ENCODE measurements around the gene C14orf180.

Gene C14orf180

GRCh38 chr14:104550340-104550860 is 29.2 kb upstream of the C14orf180 start:
- no peak for DNase-seq (ENCODE audit: low read depth in 2 of 2)

DNA sequence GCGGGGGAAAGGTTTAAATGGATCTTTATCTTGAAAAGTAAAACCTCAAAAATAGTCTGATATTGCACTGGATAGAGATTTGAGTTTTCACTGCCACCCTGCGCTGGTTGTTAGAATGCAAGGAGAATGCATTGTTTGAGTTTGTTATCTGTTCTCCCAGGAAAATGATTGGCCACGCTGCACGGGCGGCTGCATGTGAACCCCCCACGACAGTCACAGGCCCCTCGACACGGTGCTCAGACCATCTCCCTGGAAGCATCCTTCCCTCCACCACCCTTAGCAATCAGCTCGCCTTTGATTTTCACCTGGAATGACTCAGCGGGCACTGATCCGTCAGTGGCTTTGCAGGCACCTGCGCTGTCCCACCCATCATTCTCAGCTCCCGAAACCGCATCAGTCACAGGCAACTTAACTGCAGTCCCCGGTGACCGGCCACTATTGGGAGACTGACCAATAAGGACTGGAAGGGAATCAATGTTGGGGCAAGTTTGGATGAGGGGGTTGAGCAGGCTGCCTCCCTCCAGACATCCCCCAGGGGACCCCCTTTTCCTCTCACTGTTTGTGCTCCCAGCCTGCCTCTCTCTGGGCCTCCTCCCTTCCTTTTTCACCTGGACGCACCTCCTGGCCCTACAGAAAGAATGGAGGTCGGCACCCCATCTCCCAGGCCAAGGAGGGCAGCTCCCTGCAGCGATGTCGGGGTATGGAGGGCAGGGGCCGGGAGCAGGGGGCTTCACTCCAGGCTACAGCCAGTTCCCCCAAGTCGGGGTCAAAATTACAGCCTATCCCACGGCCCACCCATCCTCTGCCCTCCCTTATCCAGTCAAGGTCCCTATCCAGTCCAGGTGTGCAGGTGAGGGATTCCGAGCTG is 28.5 kb upstream of the C14orf180 start:
- no peak for DNase-seq (ENCODE audit: low read depth in 2 of 2)

DNA sequence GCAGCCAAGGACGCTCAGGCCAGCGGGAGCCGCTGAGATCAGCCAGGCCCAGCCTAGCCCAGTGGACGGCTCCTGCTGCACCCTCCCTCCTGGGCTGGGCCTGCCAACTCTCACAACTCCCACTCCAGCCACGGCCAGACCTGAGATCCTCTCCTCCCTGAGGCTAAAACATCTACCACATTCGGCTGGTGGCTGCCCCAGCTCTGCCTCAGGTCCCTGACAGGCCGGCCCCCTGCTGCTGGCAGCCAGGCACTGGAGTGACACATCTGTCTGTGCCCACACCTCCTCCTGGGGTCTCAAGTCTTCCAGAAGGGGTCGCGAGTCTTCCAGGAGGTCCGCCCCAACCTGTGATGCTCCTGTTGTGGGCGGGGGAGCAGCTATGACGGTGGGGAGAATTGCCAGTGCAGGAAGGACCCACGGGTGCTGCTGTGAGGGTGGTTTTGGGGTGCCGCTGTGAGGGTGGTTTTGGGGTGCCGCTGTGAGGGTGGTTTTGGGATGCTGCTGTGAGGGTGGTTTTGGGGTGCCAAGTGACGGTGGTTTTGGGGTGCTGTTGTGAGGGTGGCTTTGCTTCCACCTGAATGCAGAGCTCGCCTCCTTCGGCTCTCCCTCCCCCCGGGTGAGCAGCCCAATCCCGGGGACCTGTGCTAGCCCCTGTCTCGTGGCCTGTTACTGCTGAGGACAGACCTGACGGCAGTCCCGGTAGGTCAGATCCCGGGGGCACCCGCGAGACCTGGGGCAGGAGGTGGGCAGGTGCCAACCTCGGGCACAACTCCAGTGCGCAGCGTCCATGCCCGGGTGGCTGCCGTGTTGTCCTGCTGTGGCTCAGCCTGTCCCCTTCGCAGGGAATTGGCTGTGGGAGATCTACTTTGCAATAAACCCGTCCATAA is 27.5 kb upstream of the C14orf180 start:
- no peak for DNase-seq (ENCODE audit: low read depth in 2 of 2)

DNA sequence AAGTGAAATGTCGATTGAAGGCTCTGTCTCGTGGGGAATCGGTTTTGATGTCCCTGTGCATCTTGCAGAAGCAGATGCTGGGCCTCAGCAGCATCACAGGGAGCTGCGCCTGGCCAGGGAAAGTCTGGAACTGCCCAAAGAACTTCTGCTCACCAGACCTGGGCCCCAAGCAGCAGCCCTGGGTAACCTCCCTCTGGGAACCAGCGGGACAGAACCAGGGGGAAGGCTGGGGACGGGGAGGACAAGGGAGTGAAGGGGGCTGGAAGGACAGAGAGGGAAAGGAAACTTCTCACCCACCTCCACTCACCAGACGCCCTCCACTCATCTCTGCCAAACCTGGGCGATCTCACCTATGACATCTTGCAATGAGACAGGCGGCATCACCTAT is 26.8 kb upstream of the C14orf180 start:
- DNase-seq (ENCODE audit: low read depth in 2 of 2) = no peak

- DNase-seq (ENCODE audit: low read depth in 2 of 2) = no peak
Measured at GRCh38 chr14:104553166-104554087, 26.1 kb upstream of the C14orf180 start.

- no peak for DNase-seq (ENCODE audit: low read depth in 2 of 2)
Measured at GRCh38 chr14:104554088-104554607, 25.4 kb upstream of the C14orf180 start.

DNA sequence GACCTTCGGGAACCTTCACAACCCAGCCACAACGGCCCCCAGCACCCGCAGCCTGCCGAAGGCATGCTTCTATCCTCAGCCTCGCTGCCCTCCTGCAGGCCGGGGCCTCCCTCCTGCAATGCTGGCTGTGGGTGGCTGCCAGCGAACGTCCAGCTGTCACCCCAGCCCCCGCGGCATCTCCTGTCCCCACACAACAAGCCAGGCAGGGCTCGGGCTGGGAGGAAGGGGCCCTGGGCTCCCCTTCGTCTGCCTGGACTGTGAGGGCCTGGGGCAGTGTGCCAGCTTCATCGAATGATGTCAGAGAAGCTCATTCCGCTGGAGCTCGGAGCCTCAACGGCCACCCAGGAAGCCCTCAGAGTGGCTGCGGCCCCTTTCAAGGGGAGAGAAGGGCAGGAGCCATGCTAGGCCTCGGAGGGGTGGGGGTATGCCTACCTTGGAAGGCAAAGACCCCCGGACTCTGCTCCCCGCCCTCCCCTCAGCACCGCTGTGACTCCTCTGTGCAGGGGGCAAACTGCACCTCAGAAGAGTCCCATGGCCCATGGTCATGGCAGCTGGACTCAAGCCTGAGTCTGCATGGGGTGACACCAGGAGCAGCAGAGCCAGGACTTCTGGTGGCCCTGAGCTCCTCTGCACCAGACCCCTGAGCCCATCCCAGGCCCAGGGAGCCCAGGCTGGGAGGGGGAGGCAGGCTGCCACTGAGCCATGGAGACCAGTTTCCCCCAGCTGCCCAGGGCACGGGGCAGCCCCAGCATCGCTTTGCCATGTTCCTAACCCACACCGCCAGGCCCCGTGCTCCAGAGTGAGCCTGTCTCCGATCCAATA is 24.7 kb upstream of the C14orf180 start:
- no peak for DNase-seq (ENCODE audit: low read depth in 2 of 2)

GRCh38 chr14:104555430-104556255 is 23.9 kb upstream of the C14orf180 start:
- DNase-seq (ENCODE audit: low read depth in 2 of 2) = no peak

- DNase-seq (ENCODE audit: low read depth in 2 of 2) = no peak
Measured at GRCh38 chr14:104556256-104557021, 23.1 kb upstream of the C14orf180 start.

DNA sequence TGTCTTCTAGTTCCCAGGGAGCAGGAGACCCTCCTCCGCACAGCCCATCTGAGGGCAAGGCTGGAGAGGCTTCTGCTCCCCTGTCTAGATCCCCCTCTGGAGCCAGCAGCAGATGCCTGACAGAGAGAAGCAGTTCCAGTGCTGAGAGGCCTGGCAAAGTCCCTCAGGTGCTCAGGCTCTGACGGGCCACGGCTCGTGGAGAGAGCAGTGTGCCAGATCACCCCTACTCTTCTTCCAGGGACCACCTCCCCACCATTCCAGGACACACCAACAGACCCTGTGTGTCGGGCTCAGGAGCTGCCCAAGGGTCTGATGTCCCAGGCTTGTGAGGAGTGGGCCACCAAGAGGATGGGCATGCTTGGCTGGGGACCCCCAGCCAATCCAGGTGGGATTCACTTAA is 22.5 kb upstream of the C14orf180 start:
- DNase-seq (ENCODE audit: low read depth in 2 of 2) = no peak

DNA sequence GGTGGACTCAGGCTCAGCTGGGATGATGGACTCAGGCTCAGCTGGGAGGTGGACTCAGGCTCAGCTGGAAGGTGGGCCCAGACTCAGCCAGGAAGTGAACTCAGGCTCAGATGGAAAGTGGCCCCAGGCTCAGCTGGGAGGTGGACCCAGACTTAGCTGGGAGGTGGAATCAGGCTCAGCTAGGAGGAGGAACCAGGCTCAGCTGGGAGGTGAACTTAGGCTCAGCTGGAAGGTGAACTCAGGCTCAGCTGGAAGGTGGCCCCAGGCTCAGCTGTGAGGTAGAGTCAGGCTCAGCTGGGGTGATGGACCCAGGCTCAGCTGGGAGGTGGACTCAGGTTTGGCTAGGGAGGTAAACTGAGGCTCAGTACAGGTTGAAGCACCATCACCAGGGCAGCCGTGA is 21.8 kb upstream of the C14orf180 start:
- DNase-seq (ENCODE audit: low read depth in 2 of 2) = no peak

DNA sequence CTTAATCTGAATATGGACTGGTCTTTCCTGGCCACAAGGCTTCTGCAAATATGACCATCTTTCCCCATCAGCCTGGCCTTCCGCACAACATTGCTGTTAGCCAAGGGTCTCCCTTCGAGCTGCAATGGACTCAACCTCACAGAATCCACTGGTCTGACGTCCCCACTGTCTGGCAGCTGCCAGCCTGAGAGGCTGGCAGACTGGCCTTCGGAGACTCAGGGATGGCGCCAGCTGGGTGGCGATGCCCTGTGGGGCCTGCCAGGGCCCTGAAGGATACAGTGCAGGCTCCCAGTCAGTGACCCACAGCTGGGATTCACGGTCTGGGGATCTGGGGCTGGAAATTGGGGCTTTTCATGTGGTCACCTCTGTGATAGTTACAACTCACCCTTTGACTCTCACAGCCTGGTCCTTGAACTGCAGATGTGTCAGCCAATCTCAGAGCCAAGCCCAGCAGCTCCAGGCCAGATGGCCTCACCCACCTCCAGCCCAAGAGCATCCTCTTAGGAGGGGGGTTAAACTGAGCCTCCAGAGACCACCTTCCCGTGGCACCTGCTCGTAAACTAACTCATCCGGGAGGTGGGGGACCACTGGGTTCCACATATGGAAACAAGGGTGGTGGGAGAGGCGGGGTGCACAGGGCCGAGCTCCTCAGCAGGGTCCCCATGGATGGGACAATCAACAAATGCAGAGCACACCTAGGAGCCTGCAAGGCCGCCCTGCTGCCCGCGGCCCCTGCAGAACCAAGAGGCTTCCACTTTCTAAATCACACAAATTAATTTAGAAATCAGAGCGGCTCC is 21.1 kb upstream of the C14orf180 start:
- DNase-seq (ENCODE audit: low read depth in 2 of 2) = no peak

GRCh38 chr14:104559028-104559803 is 20.3 kb upstream of the C14orf180 start:
- no peak for DNase-seq (ENCODE audit: low read depth in 2 of 2)

GRCh38 chr14:104559804-104560585 is 19.6 kb upstream of the C14orf180 start:
- no peak for DNase-seq (ENCODE audit: low read depth in 2 of 2)

DNA sequence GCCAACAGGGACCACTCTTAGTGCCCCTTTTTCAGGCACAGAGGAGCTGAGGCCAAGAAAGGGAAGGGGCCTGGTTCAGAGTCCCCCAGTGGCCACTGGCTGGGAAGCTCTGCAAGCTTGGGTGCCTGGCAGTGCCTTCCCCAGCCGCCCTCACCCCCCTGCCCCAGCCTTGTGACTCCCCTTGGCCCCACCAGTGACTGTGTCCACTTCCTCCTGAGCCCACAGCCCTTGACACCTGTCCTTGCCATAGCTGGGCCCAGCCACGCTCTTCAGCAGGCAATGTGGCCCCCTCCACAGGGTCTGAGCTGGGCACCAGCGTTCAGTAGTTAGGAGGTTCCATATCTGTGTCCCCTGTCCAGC is 19.0 kb upstream of the C14orf180 start:
- DNase-seq (ENCODE audit: low read depth in 2 of 2) = no peak

DNA sequence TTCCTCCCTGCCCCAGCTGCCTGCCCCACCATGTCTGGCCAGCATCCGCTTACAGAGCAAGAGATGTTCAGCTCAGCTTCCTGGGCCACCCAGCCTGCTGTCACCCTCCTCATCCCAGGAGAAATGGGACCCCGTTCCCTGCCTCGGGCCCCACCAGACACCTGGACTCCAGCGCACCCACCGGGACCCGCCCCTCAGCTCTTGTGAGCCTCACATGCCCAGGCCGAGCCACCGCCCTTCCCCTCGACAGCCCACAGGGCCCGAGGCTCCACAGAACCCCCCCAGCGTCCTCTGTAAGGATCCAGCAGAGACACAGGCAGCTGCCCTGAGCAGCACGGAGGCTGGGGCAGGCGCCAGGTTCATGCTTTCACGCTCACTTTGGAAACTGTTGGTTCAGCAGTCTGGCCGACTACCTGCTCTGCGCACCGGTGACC is 18.4 kb upstream of the C14orf180 start:
- no peak for DNase-seq (ENCODE audit: low read depth in 2 of 2)
